NCI-H1417 treated with DMSO at 0.1 percent for 48 hours (cell line): ENCODE measurements around the gene BEND6.
"Not testable (repeated sequence)": the region's sequence is repeated elsewhere in the genome, so short reads cannot be mapped to it uniquely, and the experiment has no call there.

Experiments used
- DNase-seq: peaks from one replicate; lab custom pipeline; 2025; lab: John Stamatoyannopoulos, UW

BEND6 gene

GRCh38 chr6:57035549-57035948, 80.6 kb downstream of the BEND6 start:
- no peak for DNase-seq

GRCh38 chr6:57038906-57039305, 84.0 kb downstream of the BEND6 start:
- DNase-seq = no peak

GRCh38 chr6:57040011-57040410, 85.1 kb downstream of the BEND6 start:
- DNase-seq = no peak

- not testable (repeated sequence) for DNase-seq
Observed at GRCh38 chr6:57044061-57044460, 89.2 kb downstream of the BEND6 start.

- DNase-seq = no peak
Observed at GRCh38 chr6:57044568-57044967, 89.7 kb downstream of the BEND6 start.

GRCh38 chr6:57046332-57047256, 91.7 kb downstream of the BEND6 start, which contains the start of gene KIAA1586:
TSS of gene KIAA1586 (plus strand) at chr6:57046693. CDS start at chr6:57046756, 63 bp downstream.
- DNase-seq = peak; percentile 32

- DNase-seq = not testable (repeated sequence)
Observed at GRCh38 chr6:57047257-57047585, 92.3 kb downstream of the BEND6 start.

GRCh38 chr6:57047859-57048258, 93.0 kb downstream of the BEND6 start:
- DNase-seq = not testable (repeated sequence)

GRCh38 chr6:57048577-57048976, 93.7 kb downstream of the BEND6 start:
- DNase-seq = no peak

GRCh38 chr6:57063847-57064246, 108.9 kb downstream of the BEND6 start:
- no peak for DNase-seq

GRCh38 chr6:57064809-57065208, 109.9 kb downstream of the BEND6 start:
- no peak for DNase-seq

- no peak for DNase-seq
Observed at GRCh38 chr6:57068061-57068460, 113.2 kb downstream of the BEND6 start.

- DNase-seq = no peak
Observed at GRCh38 chr6:57069228-57069627, 114.3 kb downstream of the BEND6 start.

- DNase-seq = no peak
Observed at GRCh38 chr6:57069920-57070331, 115.0 kb downstream of the BEND6 start.

GRCh38 chr6:57072108-57072507, 117.2 kb downstream of the BEND6 start:
- DNase-seq = no peak

- no peak for DNase-seq
Observed at GRCh38 chr6:57074383-57074782, 119.5 kb downstream of the BEND6 start.

- no peak for DNase-seq
Observed at GRCh38 chr6:57075092-57075491, 120.2 kb downstream of the BEND6 start.
